Retina (tissue), 1 donor: ENCODE measurements around the gene ANKUB1.
"Not testable (repeated sequence)": the region's sequence is repeated elsewhere in the genome, so short reads cannot be mapped to it uniquely, and the experiment has no call there.

Source experiments
- DNase-seq: peaks from one replicate; pipeline ENCODE4 v3.0.0-alpha.2; 2016

Gene ANKUB1

DNA sequence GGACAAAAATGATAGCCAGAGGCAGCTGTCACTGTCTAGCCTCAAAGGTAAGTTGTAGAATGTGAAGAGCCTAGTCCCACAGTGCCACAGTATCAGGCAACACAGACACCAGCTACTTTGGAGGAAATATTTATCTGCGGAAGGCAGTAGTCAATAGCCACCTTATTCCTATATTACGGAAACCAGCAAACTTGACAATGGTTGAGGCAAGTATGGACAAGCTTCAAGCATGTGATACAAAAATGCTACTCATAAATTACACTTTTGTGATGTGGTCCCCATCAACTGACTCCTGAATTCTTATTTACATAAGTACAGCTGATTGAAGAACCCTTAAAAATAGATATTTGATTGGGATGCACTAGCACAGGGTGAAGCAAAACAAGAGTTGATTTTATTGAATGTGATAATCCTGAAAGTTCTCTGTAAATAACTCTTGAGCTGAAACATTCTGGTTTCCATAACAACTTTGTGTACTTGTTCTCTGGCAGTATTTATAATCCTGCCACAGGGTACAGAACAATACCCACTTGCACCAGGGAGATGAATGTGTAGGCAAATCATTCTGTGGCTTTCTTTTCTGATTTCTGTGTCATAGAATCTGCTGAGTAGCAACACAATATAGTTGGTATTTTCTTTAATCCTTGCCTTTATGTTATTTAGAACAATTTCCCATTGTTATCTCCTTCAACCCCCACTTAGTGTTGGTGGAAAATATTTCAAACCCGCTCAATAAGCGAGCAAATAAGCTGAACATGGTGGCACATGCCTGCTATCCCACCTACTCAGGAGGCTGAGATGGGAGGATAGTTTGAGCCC lies at the start of gene ANKUB1:
ANKUB1 (minus strand) TSS at position 103 of the 819 bp plus-strand sequence. CDS start 188 bp downstream, outside the sequence.
- no peak for DNase-seq

DNA sequence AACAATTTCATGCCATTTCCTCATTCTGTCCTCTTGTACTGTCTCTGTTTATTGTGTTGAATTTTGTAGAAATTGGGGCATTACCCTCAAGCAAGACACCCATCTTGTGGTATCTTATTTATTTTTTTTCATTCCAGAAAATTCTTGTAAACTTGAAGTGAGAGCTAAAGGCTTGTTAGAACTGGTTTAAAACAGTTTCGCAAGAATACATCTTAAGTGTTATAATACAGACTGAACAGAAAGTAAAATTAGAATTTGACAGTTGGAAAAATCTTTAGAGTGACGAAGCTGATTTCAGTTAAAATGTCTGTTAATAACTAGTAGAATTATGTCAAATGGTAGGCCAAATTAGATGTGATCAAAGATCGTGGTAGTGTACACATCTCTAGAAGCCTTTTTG lies 47.5 kb upstream of the ANKUB1 start:
- DNase-seq: no peak

GRCh38 chr3:149839469-149839868 lies 47.1 kb upstream of the ANKUB1 start:
- DNase-seq: not testable (repeated sequence)

- DNase-seq: not testable (repeated sequence)
Observed at GRCh38 chr3:149838491-149838890, 46.1 kb upstream of the ANKUB1 start.

- DNase-seq: no peak
Observed at GRCh38 chr3:149833241-149833640, 40.9 kb upstream of the ANKUB1 start.

- DNase-seq: no peak
Observed at GRCh38 chr3:149832086-149832485, 39.7 kb upstream of the ANKUB1 start.

DNA sequence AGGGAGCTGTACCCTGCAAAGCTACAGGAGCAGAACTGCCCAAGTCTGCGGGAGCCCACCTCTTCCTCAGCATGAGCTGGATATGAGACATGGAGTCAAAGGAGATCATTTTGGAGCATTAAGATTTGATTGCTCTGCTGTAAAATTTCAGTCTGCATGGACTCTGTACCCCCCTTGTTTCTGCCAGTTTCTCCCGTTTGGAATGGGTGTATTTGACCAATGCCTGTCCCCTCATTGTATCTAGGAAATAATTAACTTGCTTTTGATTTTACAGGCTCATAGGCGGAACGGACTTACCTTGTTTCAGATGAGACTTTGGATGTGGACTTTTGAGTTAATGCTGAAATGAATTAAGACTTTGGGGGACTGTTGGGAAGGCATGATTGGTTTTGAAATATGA lies 39.0 kb upstream of the ANKUB1 start:
- no peak for DNase-seq

DNA sequence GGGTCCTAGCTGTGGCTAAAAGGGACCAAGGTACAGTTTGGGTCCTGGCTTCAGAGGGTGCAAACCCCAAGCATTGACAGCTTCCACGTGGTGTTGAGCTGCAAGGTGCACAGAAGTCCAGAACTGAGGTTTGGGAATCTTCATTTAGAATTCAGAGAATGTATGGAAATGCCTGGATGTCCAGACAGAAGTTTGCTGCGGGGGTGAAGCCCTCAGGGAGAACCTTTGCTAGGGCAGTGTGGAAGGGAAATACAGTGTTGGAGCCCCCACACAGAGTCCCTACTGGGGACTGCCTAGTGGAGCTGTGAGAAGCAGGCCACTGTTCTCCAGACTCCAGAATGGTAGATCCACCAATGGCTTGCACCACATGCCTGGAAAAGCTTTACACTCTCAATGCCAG lies 38.5 kb upstream of the ANKUB1 start:
- no peak for DNase-seq

DNA sequence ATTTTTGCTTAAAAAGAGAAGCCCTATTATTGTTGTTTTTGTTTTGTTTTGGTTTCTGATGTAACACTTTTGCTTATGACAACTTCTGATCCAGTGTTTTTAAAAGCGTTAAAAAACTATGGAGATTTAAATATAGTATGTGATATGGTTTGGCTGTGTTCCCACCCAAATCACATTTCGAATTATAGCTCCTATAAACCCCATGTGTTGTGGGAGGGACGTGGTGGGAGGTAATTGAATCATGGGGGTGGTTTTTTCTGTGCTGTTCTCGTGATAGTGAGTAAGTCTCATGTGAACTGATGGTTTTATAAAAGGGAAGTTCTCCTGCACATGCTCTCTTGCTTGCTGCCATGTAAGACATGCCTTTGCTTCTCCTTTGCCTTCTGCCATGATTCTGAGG lies 37.3 kb upstream of the ANKUB1 start:
- DNase-seq: not testable (repeated sequence)

DNA sequence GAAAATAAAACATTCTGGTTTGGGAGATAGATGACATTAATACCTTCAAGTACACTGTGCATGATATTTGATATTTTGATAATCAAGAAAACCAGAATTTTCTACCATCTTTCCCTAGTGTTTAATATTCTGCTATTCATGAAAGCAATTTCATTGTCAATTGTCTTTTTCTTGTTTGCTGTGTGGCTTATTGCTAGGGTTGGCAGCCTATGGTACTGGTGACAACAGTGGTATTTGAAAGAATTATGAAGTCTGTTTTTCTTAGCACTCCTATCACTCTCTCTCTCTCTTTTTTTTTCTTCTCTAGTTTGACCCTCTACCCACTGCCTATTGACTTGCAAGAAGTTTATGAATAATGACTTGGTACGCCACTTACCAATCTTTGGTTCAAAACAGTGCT lies 36.0 kb upstream of the ANKUB1 start:
- DNase-seq: no peak

GRCh38 chr3:149826636-149827035 lies 34.3 kb upstream of the ANKUB1 start:
- DNase-seq: no peak

DNA sequence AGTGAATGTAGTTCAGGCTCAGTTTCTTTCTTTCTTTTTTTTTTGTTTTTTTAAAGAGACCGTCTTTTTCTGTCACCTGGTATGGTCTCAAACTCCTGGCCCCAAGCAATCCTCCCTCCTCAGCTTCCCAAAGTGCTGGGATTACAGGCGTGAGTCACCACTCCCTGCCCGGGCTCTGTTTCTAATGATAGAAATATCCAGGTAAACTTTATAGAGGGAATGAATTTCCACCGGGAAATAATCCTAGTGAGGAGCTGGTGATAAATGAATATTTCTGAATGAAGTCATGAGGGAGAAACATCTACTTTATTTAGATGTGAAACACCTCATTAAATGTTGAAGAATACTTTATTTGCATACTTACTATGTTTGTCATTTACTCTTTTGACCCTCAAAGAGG lies 27.8 kb upstream of the ANKUB1 start:
- DNase-seq: no peak

- DNase-seq: no peak
Observed at GRCh38 chr3:149819432-149819831, 27.1 kb upstream of the ANKUB1 start.

DNA sequence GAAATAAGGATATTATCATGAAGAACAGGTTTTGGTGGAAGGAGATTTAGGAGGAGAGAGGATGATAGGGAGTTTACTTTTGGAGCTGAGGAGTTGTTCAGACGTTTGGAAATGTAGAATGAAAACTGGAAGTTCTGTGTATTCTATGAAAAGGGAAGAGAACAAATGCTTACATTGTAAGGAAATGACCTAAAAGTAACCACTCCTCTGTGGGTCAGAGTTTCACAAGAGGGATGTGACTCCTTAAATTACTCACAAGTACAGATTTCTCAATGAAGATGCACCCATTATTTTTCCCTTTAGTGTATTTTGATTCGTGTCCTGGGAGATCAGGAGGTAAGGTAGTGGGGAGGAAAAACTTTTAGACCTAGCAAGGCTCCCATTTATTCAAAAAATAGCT lies 24.6 kb upstream of the ANKUB1 start:
- no peak for DNase-seq

DNA sequence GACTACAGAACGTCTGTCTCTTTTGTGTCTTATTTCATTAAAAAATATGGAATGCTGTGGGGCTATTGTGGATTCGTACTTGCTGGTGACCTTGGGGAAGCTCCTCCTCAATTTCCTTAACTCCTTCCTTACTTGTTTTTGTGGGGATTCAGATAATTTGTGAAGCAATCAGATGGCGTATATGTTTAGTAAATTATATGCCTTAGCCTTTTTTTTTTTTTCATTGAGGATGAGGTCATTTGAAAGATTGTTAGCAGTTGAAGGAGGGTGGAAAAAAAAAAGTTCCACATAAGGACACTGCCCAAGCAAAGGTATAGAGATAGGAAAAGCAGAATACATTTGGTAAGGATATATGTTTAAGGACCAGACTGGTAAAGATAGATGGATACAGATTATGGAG lies 24.0 kb upstream of the ANKUB1 start:
- DNase-seq: no peak

DNA sequence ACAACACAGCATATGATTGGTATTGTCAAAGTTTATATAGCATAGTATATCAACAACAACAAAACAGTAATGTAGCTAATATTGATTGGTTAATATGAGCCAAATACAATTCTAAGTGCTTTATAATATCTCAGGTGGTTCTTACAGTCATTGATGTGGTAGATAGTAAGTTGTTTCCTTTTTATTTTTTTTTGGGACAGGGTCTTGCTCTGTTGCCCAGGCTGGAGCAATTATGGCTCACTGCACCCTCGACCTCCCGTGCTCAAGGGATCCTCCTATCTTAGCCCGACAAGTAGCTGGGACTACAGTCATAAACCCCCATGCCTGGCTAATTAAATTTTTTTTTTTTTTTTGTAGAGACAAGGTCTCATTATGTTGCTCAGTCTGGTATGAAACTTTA lies 23.4 kb upstream of the ANKUB1 start:
- DNase-seq: no peak

GRCh38 chr3:149815321-149815720 lies 23.0 kb upstream of the ANKUB1 start:
- DNase-seq: no peak

DNA sequence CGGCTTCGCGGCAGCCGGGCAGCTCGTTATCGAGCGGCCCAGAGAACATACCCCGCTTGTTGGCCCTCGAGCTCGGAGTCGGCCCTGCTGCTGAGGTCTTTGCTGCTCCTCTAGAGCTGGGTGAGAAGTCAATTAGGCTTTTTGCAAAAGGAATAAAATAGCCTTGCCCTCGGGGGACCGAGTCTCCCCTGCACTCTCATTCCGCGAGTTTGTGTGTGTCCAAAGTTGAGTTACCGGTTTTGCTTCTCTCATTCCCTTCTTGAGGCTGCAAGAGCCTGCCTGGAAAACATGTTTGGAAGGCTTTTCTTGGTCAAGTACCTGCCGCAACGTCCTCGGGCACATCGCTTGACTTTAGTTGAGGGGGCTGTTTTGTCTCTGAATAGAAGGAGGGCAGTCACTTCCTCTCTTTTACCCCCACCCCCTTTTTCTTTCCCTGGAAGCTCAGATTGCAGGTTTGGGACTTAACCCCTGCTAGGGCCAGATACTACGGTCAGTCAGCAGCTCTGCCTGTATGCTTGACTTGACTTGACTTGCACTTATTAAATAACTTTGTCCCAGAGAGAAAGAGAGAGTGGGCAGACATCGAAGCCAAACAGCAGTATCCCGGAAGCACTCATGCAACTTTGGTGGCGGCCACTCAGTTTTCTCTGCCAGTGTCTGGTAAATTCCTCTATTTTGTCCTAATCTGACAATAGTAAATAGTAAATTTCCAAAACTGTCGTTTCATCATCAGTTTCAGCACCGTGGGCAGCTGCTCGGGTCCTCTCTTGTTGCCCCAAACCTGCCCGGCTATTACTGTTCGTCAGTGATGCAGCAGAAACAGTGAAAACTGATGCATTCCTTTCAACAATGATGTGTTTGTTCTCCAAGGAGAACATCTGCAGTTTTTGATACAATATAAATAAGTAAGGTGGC lies 21.3 kb upstream of the ANKUB1 start:
- DNase-seq: no peak

- peak; percentile 98 for DNase-seq
Observed at GRCh38 chr3:149812606-149813366, 20.4 kb upstream of the ANKUB1 start, which contains the start of gene RNF13. TSS of gene RNF13 (plus strand) at chr3:149813215. CDS start at chr3:149846027, 32,812 bp downstream.

- no peak for DNase-seq
Observed at GRCh38 chr3:149812165-149812605, 19.8 kb upstream of the ANKUB1 start.

GRCh38 chr3:149810846-149811245 lies 18.5 kb upstream of the ANKUB1 start:
- DNase-seq: no peak

DNA sequence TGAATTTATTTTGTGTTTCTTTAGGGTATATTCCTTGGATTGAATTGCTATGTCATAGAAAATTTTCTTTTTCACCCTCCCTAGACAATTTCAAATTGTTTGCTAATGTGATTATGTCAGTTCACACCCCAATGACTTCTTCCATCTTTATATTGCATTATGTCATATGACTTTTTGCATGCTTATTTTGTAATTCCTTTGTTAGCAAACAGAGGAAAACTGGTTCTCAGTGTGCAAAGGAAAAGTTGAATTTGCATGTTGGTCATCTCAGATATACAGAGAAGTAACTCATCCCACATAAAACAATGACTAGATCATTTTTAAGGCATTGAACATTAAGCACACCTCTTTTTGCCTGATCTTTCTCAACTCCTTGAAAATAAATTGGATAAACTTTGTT lies 17.3 kb upstream of the ANKUB1 start:
- DNase-seq: no peak
